Right atrium auricular region (tissue), 2 donors: ENCODE data around the gene FEN1. TPM values are rescaled to one million over a fixed set of nuclear protein-coding genes. Genes with fewer than 3 reads are reported as not detected.

Experiments used
- DNase-seq: peaks from one replicate; pipeline ENCODE4 v3.0.0-alpha.2; 2019; ENCODE audit warnings: low spot score
- H3K27ac ChIP-seq, 2 donors: fragments of 200-600 bp; sonication (generic); 1 replicate in 1 of 2; 2 replicates in 1 of 2; pipeline ENCODE4 v1.5.1; 2016 to 2019
- H3K27me3 ChIP-seq, 2 donors: fragments of 200-600 bp; sonication (generic); one replicate each; pipeline versions ENCODE4 v1.5.1 to v1.6.0; 2017 to 2019
- H3K36me3 ChIP-seq: fragments of 200-600 bp; sonication (generic); one replicate; pipeline ENCODE4 v1.5.1; 2016
- H3K4me1 ChIP-seq, 2 donors: fragments of 200-600 bp; sonication (generic); one replicate each; pipeline versions ENCODE4 v1.5.1 to v1.6.0; 2017 to 2019
- H3K4me3 ChIP-seq, 2 donors: fragments of 200-600 bp; sonication (generic); 1 replicate in 1 of 2; 2 replicates in 1 of 2; pipeline ENCODE4 v1.5.1; 2017 to 2019; ENCODE audit warnings: mild to moderate bottlenecking in 1 of 2, moderate library complexity in 1 of 2
- H3K9me3 ChIP-seq, 2 donors: fragments of 200-600 bp; sonication (generic); one replicate each; pipeline ENCODE4 v1.5.1; 2019
- total RNA-seq, 2 donors: library from RNA; depleted of rRNA; stranded (reverse); fragments of >200 nt; gene quantifications; one replicate each; pipeline ENCODE4 v1.1.0, GENCODE V29; 2016
- TF ChIP-seq, protein P1 (sequence below), 2 donors: fragments of 200-600 bp; sonication (generic); IDR thresholded peaks; one replicate each; pipeline ENCODE4 v1.5.1; 2019; ENCODE audit warnings: antibody characterized with exemption in 2 of 2

FEN1 gene
- total RNA-seq, 2 donors from 2014 or later = 3.7 to 4.0 TPM

- Histone ChIP-seq H3K9me3 (no peaks in the 10 kb centered on the region), H3K27me3 (no peaks in the 10 kb centered on the region), H3K36me3 (no peaks in the 10 kb centered on the region), H3K27ac (peak overlapping the region; percentile 96 to 99), H3K4me3 (peak overlapping the region; percentile 60 to 78), H3K4me1 (peaks cover 0 to 14% of the 10 kb centered on the region in 2 donors)
- TF ChIP-seq, protein P1, sequence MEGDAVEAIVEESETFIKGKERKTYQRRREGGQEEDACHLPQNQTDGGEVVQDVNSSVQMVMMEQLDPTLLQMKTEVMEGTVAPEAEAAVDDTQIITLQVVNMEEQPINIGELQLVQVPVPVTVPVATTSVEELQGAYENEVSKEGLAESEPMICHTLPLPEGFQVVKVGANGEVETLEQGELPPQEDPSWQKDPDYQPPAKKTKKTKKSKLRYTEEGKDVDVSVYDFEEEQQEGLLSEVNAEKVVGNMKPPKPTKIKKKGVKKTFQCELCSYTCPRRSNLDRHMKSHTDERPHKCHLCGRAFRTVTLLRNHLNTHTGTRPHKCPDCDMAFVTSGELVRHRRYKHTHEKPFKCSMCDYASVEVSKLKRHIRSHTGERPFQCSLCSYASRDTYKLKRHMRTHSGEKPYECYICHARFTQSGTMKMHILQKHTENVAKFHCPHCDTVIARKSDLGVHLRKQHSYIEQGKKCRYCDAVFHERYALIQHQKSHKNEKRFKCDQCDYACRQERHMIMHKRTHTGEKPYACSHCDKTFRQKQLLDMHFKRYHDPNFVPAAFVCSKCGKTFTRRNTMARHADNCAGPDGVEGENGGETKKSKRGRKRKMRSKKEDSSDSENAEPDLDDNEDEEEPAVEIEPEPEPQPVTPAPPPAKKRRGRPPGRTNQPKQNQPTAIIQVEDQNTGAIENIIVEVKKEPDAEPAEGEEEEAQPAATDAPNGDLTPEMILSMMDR (IDR thresholded peaks at IDR 0.05) = no peak
- DNase-seq = no peak
Measured at GRCh38 chr11:61817471-61818202, 24.9 kb downstream of the FEN1 start.

DNA sequence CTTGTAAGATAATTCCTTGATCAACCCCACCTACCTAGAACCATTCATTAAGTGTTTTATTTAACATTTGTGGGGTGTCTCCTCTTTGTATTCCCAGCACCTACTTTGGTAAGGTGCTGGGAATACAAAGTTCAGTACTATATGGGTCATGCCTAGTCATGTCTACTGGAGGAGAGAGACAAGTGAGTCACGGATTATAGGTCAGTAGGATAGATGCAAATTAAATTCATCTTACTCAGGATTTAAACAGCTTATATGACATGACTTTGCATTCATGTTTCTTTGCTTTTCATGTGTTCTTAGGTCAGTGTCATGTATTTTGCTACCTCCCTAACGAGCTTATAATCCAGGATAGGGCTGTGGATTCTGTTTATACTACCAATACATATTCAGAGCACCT is 27.5 kb downstream of the FEN1 start:
- TF ChIP-seq, protein P1 (IDR thresholded peaks at IDR 0.05) = no peak
- Histone ChIP-seq H3K27me3 (no peaks in the 10 kb centered on the region), H3K27ac (no peak overlapping the region), H3K4me3 (no peak overlapping the region), H3K4me1 (peaks cover 0 to 14% of the 10 kb centered on the region in 2 donors), H3K36me3 (no peaks in the 10 kb centered on the region), H3K9me3 (no peaks in the 10 kb centered on the region)
- no peak for DNase-seq

GRCh38 chr11:61826930-61827570 is 34.3 kb downstream of the FEN1 start:
- H3K4me3 ChIP-seq = peak overlapping the region; percentile 37 to 67
- H3K36me3 ChIP-seq = no peaks in the 10 kb centered on the region
- H3K27ac ChIP-seq = peak overlapping the region; percentile 77 to 84
- no peaks in the 10 kb centered on the region for H3K9me3 ChIP-seq
- no peaks in the 10 kb centered on the region for H3K27me3 ChIP-seq
- DNase-seq = no peak
- TF ChIP-seq, protein P1 (IDR thresholded peaks at IDR 0.05) = no peak
- peaks cover 0 to 42% of the 10 kb centered on the region in 2 donors for H3K4me1 ChIP-seq

DNA sequence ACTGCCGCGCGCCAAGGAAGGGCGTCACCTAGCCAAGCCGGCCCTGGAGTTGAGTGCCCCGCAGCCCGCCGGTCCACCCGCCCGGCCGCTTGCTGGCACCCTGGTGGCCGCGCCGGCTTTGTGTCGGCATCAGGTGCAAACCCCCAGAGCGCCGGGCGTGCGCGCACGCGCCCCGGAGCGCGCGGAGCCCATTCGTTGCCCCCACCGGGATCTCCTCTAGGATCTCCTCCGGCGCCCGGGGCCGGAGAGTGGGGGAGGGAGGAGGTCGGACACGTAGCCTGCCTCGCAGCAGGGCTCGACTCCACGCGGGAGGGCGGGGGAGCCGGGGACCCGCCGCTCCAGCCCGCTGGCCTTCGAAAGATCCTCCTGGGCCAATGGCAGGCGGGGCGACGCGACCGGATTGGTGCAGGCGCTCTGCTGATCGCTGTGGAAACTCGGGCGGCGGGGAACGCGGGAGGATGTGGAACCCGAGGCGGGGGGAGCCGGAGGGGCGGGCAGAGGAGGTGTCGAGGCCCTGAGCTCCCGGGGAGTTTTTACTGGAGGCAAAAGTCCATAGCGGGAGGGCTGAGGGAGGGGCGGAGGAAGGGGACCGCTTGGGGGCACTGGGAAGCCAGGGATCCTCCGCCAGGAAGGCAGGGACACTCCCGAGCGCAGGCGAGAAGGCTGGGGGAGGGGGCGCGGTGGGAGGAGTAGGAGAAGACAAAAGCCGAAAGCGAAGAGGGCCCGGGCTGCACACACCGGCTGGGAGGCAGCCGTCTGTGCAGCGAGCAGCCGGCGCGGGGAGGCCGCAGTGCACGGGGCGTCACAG is 35.1 kb downstream of the FEN1 start, which contains the start of gene FADS2:
TSS of gene FADS2 (plus strand) at position 730 of the 808 bp plus-strand sequence. CDS start 91 bp downstream, outside the sequence.
- Histone ChIP-seq H3K4me3 (peak within 1 kb of the TSS; percentile 37 to 67), H3K27me3 (no peaks in the 10 kb centered on the region), H3K9me3 (no peaks in the 10 kb centered on the region), H3K27ac (peak within 1 kb of the TSS; percentile 77 to 84), H3K36me3 (no peaks in the 10 kb centered on the region), H3K4me1 (peaks cover 0 to 48% of the 10 kb centered on the region in 2 donors)
- peak; percentile 91 for DNase-seq
- TF ChIP-seq, protein P1 (IDR thresholded peaks at IDR 0.05) = peak in 1 of 2 donors; percentile 28

DNA sequence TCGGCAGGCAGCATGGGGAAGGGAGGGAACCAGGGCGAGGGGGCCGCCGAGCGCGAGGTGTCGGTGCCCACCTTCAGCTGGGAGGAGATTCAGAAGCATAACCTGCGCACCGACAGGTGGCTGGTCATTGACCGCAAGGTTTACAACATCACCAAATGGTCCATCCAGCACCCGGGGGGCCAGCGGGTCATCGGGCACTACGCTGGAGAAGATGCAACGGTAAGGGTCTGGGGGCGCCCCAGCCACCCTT is 35.6 kb downstream of the FEN1 start:
- Histone ChIP-seq H3K4me3 (peak overlapping the region; percentile 37 to 67), H3K27ac (peak overlapping the region; percentile 77 to 84), H3K27me3 (no peaks in the 10 kb centered on the region), H3K36me3 (no peaks in the 10 kb centered on the region), H3K4me1 (peaks cover 0 to 50% of the 10 kb centered on the region in 2 donors), H3K9me3 (no peaks in the 10 kb centered on the region)
- no peak for DNase-seq
- TF ChIP-seq, protein P1 (IDR thresholded peaks at IDR 0.05) = no peak
